Erythroblast (primary cell): ENCODE data around the gene MCF2L.

Experiments
- DNase-seq, 2 experiments: peaks; one replicate each; lab custom pipeline; 2025; lab: John Stamatoyannopoulos, UW
- GATA1 ChIP-seq: IDR thresholded peaks from 2 replicates; pipeline ENCODE4 v1.6.1; 2011; ENCODE audit warnings: low read depth, mild to moderate bottlenecking, control low read depth, low read length, moderate library complexity
- POLR2A ChIP-seq: IDR thresholded peaks from 2 replicates; pipeline ENCODE4 v1.6.1; 2011; ENCODE audit warnings: mild to moderate bottlenecking, low read length

Gene MCF2L

DNA sequence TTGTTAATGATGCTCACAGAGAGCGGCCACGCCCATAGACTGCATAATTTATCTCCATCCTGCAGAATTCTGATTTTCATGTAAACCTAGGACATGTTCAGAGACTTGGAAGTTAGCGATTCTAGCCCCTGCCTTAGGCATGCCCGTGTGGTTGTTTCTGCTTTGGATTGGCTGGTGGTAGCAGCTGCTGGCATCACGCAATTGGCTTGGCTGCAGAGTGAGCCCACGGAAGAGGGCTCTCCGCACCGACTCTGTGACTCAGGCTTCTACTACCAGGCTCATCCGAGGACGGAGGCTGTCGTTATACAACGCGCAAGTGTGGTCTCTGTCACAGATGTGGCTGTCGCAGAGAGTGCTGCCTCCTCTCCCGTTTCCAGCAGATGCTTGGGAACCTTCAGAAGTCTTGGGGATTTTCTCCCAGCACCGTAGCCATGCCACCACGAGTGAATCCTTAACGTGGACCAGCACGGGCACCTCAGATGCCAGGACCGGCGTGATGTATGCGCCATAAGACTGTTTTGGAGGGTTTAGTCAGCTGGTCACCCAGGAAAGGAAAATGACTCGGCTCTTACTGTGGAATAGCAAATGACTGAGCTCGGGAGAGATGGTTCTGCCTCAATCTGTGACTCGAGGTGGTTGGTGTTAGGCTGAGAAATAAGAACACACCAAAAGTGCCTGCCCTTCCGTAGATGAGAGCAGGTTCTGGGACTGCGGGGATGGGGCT is 75.5 kb downstream of the MCF2L start:
- TF ChIP-seq GATA1 (no peak), POLR2A (no peak)

DNA sequence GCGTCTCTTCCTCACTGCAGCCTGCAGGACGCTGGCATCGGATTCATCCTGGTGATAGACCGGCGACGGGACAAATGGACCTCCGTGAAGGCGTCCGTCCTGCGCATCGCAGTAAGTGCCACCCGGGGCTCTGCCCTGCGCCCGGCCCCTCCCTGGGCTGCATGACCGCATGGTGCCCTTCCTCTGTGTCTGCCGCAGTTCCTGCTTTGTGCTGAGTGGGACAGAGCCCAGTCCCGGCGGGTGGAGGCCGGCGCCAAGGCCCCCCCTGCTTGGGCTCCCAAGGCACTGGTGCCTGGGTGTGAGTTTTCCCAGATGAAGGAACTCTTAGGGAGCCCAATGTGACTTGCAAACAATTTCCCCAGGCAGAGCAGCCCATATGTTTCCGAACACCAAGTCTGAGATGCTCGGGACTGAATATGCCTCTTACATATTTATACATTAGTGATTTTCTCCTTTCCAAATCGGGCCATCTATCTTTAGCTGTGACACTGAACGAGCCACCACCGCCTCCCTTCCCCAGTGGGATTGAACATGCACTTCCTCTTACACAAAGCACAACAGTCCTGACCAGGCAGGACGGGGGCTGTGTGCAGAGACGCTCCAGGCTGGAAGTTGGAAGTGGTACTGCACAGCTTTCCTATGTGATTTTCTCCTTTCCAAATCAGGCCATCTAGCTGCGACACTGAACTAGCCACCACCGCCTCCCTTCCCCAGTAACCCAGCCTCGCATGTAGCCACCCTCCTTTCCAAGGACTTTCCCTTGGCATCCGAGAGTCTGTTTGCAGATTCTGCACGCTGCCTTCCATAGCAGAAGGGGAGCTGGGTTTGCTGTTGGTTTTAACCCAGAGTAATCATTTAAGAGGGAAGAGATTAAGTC is 76.5 kb downstream of the MCF2L start:
- no peak for TF ChIP-seq GATA1
- no peak for DNase-seq

More for the DNA sequence above, 75.5 kb downstream of the MCF2L start:
- DNase-seq, result no peak

DNA sequence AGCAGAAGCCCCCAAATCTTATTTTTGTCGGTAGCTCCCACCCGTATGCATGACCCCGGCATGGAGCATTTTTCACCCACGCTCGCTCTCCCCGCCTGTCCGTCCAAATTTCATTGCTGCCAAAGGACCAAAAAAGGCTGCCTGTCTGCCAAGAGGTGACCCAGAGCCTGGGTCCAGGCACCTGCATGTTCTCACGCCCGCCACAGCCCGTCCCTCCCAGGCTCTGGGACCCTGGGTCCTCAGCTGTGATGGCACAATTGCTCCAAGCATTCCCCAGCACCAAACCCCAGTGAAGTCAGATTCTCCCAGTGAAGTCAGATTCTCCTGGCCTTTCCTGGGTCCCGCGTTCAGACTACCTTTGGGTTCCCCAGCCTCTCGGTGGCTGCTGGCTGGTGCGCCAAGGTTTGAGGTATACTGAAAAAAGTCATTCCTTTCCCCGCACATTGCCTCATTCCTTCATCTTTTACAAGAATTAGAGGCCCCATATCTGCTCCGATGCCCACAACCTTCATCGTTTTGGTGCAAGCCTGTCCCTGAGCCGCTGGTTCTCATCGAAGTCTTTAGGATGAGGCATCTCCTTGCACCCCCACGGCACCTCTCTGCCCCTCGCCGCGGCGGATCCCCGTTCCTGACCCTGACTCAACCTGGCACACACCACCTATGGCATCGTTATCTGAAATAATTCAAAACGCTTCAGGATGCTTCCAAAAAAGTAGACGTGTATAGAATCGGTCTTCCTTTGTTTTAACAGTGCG is 77.3 kb downstream of the MCF2L start:
- no peak for DNase-seq
- no peak for TF ChIP-seq GATA1
- no peak for TF ChIP-seq POLR2A

DNA sequence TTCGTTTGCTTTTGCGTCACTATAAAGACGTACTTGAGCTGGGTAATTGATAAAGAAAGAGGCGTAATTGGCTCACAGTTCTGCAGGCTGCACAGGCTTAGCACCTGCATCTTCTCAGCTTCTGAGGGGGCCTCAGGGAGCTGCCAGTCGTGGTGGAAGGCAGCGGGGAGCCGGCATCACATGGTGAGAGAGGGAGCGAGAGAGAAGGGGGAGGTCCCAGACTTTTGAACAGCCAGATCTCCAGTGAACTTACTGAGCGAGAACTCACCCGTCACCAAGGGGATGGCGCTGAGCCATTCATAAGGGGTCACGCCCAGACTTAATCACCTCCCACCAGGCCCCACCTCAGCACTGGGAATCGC is 77.8 kb downstream of the MCF2L start:
- peak; percentile 46 to 57 for DNase-seq
- TF ChIP-seq POLR2A (no peak), GATA1 (no peak)

DNA sequence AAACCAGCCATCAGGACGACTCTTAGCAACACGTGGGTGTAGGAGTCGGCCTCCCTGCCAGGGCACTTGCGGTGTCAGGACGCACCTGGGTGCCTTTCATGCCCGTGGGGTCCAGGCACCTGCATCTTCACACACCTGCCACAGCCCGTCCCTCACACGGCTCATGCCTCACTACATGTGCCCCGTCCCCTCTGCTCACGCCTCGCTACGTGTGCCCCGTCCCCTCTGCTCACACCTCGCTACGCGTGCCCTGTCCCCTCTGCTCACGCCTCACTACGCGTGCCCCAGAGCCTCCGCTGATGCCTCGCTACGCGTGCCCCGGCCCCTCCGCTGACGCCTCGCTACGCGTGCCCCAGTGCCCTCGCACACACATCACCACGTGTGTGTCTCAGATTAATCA is 78.6 kb downstream of the MCF2L start:
- no peak for DNase-seq
- TF ChIP-seq POLR2A (no peak), GATA1 (no peak)

DNA sequence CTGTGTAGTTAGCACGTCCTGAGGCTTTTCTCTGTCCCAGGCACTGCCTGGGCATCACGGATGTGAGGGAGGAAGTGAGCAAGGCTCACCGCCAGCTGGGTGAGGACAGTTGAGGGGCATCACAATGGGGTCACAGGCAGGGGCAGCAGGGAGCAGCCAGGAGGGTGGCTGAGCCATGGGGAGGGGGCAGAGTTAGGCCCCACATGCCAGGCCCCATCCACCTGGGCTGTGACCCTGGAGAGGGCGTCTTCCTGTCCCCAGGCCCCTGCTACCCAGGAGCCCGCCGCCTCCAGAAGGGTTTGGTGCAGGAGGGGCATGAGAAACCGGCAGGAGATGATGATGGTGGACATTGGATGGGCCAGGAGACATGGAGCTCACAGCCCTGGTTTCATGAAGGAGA is 79.8 kb downstream of the MCF2L start:
- DNase-seq, result no peak
- no peak for TF ChIP-seq POLR2A
- TF ChIP-seq GATA1, result no peak

DNA sequence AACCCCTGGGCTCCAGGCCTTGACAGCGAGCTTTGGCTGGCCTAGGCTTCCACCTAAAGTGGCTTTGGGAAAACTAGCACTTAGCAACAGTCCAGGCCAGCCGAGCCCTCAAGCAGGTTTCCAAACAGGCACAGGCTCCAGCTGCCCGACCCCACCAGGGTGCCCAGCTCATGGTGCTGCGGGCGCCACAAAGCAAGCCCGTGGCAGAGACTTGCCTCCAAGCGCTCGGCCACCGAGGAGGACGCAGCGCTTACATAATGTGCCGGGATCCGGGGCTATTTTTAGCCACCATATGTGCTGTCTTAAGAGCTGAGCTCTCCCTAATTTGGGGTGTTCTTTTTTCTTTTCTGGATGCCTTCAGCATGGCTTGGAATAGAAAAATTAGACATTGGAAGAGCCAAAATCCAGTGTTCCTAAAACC is 80.5 kb downstream of the MCF2L start:
- TF ChIP-seq POLR2A, result no peak
- no peak for TF ChIP-seq GATA1
- no peak for DNase-seq

DNA sequence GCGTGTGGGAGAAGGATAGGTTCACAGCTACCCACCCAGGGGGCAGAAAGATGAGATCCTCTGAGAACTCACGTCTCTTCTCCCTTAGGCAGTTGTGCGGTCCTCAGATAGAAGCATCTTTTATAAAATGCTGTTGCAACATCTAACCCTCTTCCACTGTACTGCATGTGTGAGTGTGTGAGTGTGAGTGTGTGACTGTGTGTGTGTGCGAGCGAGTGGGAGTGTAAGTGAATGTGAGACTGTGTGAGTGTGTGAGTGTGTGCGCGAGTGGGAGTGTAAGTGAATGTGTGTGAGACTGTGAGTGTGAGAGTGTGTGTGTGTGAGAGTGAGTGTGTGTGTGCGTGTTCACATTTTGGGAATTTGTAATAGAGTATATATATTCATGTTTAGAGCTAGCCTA is 81.0 kb downstream of the MCF2L start:
- no peak for TF ChIP-seq GATA1
- TF ChIP-seq POLR2A, result no peak
- DNase-seq, result no peak

DNA sequence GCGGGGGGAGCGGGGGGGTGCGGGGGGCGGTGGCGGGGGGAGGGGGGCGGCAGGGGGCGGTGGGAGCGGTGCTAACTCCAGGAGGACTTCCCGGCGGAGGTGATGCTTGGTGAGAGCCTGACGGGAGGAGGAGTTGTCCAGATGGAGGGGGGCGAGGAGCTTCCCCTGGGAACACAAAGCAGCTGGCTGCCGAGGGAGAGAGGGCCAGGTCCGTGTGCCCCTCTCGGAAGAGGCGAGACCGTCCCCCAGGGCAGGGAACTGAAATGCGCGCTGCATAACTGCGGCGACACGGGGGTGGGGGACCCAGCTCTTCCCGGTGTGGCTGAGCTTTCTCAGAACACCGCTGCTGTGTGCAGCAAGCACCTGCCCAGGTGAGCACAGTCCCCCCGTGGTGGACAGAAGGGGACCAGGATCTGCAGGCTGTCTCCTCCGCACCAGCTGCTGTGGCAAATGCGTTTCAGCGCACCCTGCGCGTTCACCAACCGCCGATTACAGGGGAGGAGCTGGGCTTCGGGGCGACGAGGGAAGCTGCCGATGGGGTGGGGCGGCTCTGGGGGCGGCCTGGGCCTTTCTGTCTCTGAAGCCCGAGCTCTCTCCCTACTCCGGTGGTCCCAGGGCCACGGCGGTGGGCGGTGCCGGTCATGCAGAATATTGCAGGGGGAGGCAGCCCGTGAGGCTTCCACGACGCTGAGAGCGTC is 81.9 kb downstream of the MCF2L start:
- DNase-seq, result no peak
- no peak for TF ChIP-seq GATA1
- no peak for TF ChIP-seq POLR2A

DNA sequence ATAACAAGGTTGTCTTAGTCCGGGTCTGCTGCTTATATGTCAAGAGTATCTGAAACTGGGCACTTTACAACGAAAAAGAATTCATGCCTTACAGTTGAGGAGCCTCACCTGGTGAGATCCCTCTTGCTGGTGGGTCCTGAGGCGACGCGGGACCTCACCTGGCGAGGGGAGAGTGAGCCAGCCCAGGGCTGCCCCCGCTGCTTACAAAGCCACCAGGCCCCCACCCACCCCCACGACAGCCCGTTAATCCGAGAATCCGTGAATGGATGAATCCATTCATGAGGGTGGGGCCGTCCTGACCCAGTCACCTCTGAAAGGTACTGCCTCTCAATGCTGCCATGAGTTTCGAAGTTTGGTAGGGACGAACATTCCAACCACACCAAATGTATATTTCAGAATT is 82.6 kb downstream of the MCF2L start:
- DNase-seq, result no peak
- TF ChIP-seq POLR2A (no peak), GATA1 (no peak)

DNA sequence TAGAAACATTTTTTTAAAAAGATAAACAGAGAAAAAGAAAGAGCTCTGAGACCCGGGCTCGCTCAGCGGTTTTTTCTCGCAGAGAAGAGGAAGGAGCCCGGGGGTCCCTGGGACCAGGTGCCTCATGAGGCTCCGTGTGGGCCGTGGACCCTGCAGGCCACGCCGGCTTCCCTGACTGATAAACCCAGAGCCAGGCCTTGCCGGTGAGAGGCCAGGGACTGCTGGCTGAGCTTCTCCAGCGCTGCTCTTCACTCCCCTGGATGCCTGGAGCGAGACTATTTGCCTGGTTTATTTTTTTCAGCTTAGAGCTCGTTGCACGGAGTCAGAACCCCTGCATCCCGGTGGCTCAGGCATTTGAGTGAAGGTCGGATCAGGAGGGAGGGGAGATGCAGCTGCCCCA is 83.2 kb downstream of the MCF2L start:
- TF ChIP-seq GATA1 (no peak), POLR2A (no peak)
- DNase-seq, result no peak

DNA sequence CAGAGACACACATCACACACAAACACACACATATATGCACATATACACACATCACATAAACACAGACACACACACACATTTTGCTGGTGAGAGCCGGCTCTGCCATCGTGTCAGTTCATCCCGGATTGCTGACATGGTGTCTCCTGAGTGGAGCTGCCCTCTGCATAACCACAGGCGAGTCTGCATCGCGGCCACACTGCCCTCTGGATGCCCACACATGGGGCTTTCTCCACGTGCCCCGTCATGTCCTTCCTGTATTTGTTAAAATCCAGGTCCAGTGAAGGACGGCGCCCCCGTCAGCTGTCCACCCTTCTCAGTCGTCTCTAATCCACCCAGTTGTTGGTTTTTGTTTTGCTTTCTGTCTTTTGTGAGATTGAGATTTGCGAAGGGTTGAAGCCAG is 84.0 kb downstream of the MCF2L start:
- no peak for DNase-seq
- TF ChIP-seq GATA1 (no peak), POLR2A (no peak)

DNA sequence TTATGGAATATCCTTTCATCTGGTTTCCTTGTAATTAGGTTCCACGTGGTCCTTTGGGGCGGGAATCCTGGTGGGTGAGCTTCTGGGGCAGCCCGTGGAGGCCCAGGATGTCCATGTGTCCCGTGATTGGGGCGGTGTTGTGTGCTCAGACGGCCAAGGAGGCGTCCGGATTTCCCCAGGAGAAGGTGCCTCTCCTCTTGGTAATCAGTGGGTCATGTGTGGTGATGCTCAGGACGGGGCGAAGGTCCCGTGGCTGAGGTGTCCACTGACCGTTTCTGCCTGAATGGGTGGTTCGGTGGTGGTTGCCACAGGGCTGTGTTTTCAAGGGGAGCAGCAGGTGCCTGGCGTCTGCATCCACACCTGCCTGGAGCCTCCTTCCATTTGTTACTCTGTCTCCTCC is 84.4 kb downstream of the MCF2L start:
- TF ChIP-seq POLR2A (no peak), GATA1 (no peak)
- no peak for DNase-seq
